ENCODE data around the gene PTCD3. TPM values are rescaled to one million over a fixed set of nuclear protein-coding genes. Genes with fewer than 3 reads are reported as not detected.

PTCD3 gene
- total RNA-seq, 2 donors from 2014 or later, result 64.1 to 95.1 TPM

DNA sequence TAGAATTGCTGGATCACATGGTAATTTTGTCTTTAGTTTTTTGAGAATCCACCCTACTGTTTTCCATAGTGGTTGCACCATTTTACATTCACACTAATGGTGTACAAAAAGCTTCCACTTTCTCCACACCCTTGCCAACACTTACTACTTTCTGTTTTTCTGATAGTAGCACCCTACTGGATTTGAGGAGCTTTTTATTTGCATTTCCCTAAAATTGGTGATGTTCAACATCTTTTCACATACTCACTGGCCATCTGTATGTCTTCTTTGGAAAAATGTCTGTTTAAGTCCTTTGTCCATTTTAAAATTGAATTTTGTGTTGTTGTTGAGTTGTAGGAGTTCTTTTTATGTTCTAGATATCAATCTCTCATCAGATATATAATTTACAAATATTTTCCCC, 3.9 kb upstream of the PTCD3 start:
- intact Hi-C loops (cut with DNase I), result no loop called here

DNA sequence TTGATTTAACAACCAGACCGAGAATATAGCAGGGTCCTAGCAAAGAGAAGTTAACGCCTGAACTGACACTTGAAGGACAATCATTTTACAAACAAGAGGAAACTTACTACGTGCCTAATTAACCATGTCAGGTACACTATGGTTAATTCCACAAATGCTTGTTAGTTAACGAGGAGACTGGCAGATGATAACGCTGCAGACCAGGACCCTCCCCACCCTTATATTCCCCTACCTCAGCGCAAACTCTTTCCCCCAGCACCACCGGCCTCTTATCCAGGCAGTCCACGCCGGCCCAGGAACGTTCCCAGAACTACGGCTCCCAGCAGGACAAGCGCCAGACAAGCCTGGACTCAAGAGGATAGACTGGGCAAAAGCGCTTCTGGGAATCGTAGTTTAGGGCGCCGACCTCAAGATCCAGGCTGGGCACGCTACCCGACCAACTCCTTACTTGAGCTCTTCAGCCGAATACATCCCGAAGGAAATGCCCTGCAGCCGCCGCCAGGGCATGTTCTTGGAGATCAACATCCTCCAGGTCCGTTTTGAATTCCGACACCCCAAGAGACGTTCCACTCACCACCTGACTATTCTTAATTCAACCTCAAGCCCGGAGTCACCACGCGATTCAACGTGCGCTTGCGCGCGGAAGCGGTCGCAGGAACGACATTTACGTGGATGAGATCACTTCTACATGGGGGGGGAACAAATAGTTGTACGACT, 625 bp upstream of the PTCD3 start, which contains the start of gene POLR1A:
Gene POLR1A (minus strand): TSS at position 635 of the 717 bp plus-strand sequence. CDS start 110 bp downstream, at position 525.
- Histone ChIP-seq H3K4me3 (peak within 1 kb of the TSS; percentile 70 to 83), H3K4me1 (replicated peaks) (peaks cover 4% of the 10 kb centered on the region), H3K36me3 (no peaks in the 10 kb centered on the region), H3K9me3 (no peaks in the 10 kb centered on the region), H3K27me3 (replicated peaks; ENCODE audit: insufficient read depth) (no peaks in the 10 kb centered on the region), H3K27ac (peak within 1 kb of the TSS; percentile 78 to 81)
- intact Hi-C loops (cut with DNase I), result no loop called here
- TF ChIP-seq POLR2A (IDR thresholded peaks at IDR 0.05) (no peak), POLR2AphosphoS5 (IDR thresholded peaks at IDR 0.05) (peak; percentile 64)
- TF ChIP-seq, protein P1, sequence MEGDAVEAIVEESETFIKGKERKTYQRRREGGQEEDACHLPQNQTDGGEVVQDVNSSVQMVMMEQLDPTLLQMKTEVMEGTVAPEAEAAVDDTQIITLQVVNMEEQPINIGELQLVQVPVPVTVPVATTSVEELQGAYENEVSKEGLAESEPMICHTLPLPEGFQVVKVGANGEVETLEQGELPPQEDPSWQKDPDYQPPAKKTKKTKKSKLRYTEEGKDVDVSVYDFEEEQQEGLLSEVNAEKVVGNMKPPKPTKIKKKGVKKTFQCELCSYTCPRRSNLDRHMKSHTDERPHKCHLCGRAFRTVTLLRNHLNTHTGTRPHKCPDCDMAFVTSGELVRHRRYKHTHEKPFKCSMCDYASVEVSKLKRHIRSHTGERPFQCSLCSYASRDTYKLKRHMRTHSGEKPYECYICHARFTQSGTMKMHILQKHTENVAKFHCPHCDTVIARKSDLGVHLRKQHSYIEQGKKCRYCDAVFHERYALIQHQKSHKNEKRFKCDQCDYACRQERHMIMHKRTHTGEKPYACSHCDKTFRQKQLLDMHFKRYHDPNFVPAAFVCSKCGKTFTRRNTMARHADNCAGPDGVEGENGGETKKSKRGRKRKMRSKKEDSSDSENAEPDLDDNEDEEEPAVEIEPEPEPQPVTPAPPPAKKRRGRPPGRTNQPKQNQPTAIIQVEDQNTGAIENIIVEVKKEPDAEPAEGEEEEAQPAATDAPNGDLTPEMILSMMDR (IDR thresholded peaks at IDR 0.05), result peak in 1 of 4 experiments; percentile 4
- DNase-seq (ENCODE audit: low spot score), result peak; percentile 94
- WGBS, result under 1% methylated on average over 38 of the region's 38 CpGs

More for the DNA sequence above, 3.9 kb upstream of the PTCD3 start:
- Histone ChIP-seq H3K4me3 (no peak overlapping the region), H3K27ac (no peak overlapping the region), H3K4me1 (replicated peaks) (peaks cover 4% of the 10 kb centered on the region), H3K9me3 (no peaks in the 10 kb centered on the region), H3K27me3 (replicated peaks; ENCODE audit: insufficient read depth) (no peaks in the 10 kb centered on the region), H3K36me3 (no peaks in the 10 kb centered on the region)
- no peak for TF ChIP-seq POLR2AphosphoS5 (IDR thresholded peaks at IDR 0.05)
- no peak for TF ChIP-seq POLR2A (IDR thresholded peaks at IDR 0.05)
- TF ChIP-seq, protein P1 (IDR thresholded peaks at IDR 0.05), result no peak
- no peak for DNase-seq (ENCODE audit: low spot score)

DNA sequence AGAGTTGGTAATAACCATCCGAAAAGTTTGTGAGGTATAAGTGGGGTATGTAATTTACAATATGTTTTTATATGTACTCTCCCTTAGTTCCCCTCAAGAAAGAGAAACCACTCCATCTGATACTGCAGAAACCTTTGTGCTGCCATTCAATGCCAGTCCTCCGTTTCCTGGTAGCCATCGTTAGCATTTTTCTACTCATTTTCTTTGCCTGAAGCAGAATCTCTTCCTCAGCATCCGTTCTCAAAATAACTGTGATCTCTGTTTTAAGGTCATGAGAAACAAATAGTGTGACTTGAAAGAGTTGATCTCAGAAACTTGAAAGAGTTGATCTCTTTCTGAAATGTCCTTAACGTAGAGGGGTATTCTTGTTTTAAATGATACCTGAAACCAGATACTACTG, 996 bp downstream of the PTCD3 start:
- Histone ChIP-seq H3K36me3 (no peaks in the 10 kb centered on the region), H3K27ac (no peak overlapping the region), H3K4me3 (peak overlapping the region; percentile 70 to 83), H3K27me3 (replicated peaks; ENCODE audit: insufficient read depth) (no peaks in the 10 kb centered on the region), H3K4me1 (replicated peaks) (peaks cover 4% of the 10 kb centered on the region), H3K9me3 (no peaks in the 10 kb centered on the region)
- DNase-seq (ENCODE audit: low spot score), result no peak
- 18% methylated on average over 5 of the region's 5 CpGs for WGBS
- intact Hi-C loops (cut with DNase I), result no loop called here
- TF ChIP-seq POLR2A (IDR thresholded peaks at IDR 0.05), result no peak

DNA sequence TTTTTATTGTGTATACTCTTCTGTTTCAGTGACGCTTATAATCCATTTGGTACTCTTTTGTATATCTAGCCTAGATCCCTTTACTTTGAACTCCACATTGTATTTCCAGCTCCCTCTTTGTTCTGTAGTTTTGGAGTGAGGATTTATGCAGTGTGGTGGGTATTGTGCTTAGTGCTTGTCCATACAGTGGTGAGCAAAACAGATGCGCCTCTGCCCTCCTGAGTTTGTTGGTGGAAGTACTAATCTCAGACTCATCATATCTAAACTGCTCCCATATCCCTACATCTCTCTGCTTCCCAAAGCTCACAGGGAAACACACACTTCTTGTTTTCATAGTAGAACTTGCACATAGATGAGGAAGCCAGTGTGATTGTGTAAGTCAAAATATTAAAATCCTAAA, 12.1 kb downstream of the PTCD3 start:
- no peak for DNase-seq (ENCODE audit: low spot score)
- no peaks in the 10 kb centered on the region for H3K27me3 ChIP-seq (replicated peaks; ENCODE audit: insufficient read depth)
- TF ChIP-seq POLR2A (IDR thresholded peaks at IDR 0.05) (no peak), POLR2AphosphoS5 (IDR thresholded peaks at IDR 0.05) (no peak)
- TF ChIP-seq, protein P1 (IDR thresholded peaks at IDR 0.05), result no peak
- H3K27ac ChIP-seq, result no peak overlapping the region
- intact Hi-C loops (cut with DNase I), result no loop called here
- no peak overlapping the region for H3K4me3 ChIP-seq
- H3K4me1 ChIP-seq (replicated peaks), result no peaks in the 10 kb centered on the region
- no peaks in the 10 kb centered on the region for H3K9me3 ChIP-seq
- 93% methylated on average over 2 of the region's 2 CpGs for WGBS
- peaks cover 3 to 16% of the 10 kb centered on the region in 2 donors for H3K36me3 ChIP-seq

DNA sequence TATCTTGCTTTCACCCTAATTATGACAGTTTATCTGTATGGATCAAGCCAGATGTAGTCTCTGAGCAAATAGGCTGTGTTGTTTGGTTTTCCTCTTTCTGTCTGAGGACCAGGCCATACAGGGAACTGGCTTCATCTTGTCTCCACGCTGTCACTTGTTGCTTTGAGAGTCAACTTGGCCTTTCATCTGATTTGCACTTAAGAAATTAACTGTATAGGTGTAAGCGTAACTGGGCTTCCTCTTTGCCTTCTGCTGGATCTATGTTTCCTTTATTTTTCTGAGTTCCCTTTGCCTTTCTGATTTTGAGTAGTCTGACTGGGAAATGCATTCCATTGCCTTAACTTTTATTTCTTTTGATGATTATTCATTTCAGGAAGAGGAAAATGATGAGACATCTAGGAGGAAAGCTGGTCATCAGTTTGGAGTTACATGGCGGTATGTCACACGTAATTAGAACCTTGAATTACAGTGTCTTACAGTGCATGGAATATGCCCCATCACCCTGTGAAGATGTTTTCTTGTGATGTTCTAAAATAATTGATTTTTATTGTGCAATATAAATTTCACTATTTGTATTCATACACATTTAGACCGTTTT, 17.4 kb downstream of the PTCD3 start:
- no peaks in the 10 kb centered on the region for H3K9me3 ChIP-seq
- H3K27ac ChIP-seq, result no peak overlapping the region
- no peaks in the 10 kb centered on the region for H3K4me1 ChIP-seq (replicated peaks)
- WGBS, result 93% methylated on average over 5 of the region's 5 CpGs
- no peaks in the 10 kb centered on the region for H3K27me3 ChIP-seq (replicated peaks; ENCODE audit: insufficient read depth)
- H3K4me3 ChIP-seq, result no peak overlapping the region
- peaks cover 0 to 10% of the 10 kb centered on the region in 2 donors for H3K36me3 ChIP-seq
- no peak for DNase-seq (ENCODE audit: low spot score)
- TF ChIP-seq POLR2AphosphoS5 (IDR thresholded peaks at IDR 0.05), result no peak
- TF ChIP-seq, protein P1 (IDR thresholded peaks at IDR 0.05), result no peak
- TF ChIP-seq POLR2A (IDR thresholded peaks at IDR 0.05), result no peak
- intact Hi-C loops (cut with DNase I), result no loop called here

All from prostate gland (tissue), 2 donors.